ENCODE data around the gene MIA3. TPM values are rescaled to one million over a fixed set of nuclear protein-coding genes. Genes with fewer than 3 reads are reported as not detected.

The MIA3 gene
- total and polyA plus RNA-seq, 2 experiments from 2014 or later = 32.7 to 40.0 TPM

- H3K27me3 ChIP-seq (ENCODE audit: insufficient read depth) = no peaks in the 10 kb centered on the region
- no peak overlapping the region for H3K4me3 ChIP-seq
- ATAC-seq = no peak
- Mint-ChIP-seq H3K9me3 (no peaks in the 10 kb centered on the region), H3K27ac (no peak overlapping the region), H3K4me3 (no peak overlapping the region), H3K4me1 (no peaks in the 10 kb centered on the region), H3K27me3 (ENCODE audit: insufficient read depth, low read depth, poor library complexity) (no peaks in the 10 kb centered on the region), H3K36me3 (ENCODE audit: low read depth) (peaks cover 54% of the 10 kb centered on the region)
- H3K4me1 ChIP-seq (ENCODE audit: insufficient read depth) = no peaks in the 10 kb centered on the region
- no peak for DNase-seq (ENCODE audit: low spot score)
- no peak overlapping the region for H3K27ac ChIP-seq (ENCODE audit: low read depth)
- H3K4me2 ChIP-seq = no peak overlapping the region
- H3K36me3 ChIP-seq (ENCODE audit: insufficient read depth) = peaks cover 46% of the 10 kb centered on the region
- no peaks in the 10 kb centered on the region for H3K79me2 ChIP-seq (replicated peaks; ENCODE audit: insufficient read depth)
- TF ChIP-seq ZNF114 (CRISPR knock-in tag; IDR thresholded peaks at IDR 0.05) (no peak), POLR2AphosphoS5 (IDR thresholded peaks at IDR 0.05; ENCODE audit: low read depth) (no peak), STAT1 (IDR thresholded peaks at IDR 0.05; ENCODE audit: unreplicated experiment) (no peak), JUNB (IDR thresholded peaks at IDR 0.05; ENCODE audit: unreplicated experiment) (no peak), EZH2 (IDR thresholded peaks at IDR 0.05; ENCODE audit: low read depth, unreplicated experiment) (no peak), CREB1 (CRISPR knock-in tag; IDR thresholded peaks at IDR 0.05; ENCODE audit: low read depth) (no peak), EZH2phosphoT487 (IDR thresholded peaks at IDR 0.05; ENCODE audit: unreplicated experiment) (no peak), ZNF331 (CRISPR knock-in tag; IDR thresholded peaks at IDR 0.05; ENCODE audit: low read depth) (no peak), NANOG (IDR thresholded peaks at IDR 0.05; ENCODE audit: borderline replicate concordance) (no peak), CTCF (conservative IDR thresholded peaks at IDR 0.05; ENCODE audit: low read depth in 2 of 2) (no peak), REST (IDR thresholded peaks at IDR 0.05; ENCODE audit: unreplicated experiment) (no peak)
- TF ChIP-seq, protein P1, sequence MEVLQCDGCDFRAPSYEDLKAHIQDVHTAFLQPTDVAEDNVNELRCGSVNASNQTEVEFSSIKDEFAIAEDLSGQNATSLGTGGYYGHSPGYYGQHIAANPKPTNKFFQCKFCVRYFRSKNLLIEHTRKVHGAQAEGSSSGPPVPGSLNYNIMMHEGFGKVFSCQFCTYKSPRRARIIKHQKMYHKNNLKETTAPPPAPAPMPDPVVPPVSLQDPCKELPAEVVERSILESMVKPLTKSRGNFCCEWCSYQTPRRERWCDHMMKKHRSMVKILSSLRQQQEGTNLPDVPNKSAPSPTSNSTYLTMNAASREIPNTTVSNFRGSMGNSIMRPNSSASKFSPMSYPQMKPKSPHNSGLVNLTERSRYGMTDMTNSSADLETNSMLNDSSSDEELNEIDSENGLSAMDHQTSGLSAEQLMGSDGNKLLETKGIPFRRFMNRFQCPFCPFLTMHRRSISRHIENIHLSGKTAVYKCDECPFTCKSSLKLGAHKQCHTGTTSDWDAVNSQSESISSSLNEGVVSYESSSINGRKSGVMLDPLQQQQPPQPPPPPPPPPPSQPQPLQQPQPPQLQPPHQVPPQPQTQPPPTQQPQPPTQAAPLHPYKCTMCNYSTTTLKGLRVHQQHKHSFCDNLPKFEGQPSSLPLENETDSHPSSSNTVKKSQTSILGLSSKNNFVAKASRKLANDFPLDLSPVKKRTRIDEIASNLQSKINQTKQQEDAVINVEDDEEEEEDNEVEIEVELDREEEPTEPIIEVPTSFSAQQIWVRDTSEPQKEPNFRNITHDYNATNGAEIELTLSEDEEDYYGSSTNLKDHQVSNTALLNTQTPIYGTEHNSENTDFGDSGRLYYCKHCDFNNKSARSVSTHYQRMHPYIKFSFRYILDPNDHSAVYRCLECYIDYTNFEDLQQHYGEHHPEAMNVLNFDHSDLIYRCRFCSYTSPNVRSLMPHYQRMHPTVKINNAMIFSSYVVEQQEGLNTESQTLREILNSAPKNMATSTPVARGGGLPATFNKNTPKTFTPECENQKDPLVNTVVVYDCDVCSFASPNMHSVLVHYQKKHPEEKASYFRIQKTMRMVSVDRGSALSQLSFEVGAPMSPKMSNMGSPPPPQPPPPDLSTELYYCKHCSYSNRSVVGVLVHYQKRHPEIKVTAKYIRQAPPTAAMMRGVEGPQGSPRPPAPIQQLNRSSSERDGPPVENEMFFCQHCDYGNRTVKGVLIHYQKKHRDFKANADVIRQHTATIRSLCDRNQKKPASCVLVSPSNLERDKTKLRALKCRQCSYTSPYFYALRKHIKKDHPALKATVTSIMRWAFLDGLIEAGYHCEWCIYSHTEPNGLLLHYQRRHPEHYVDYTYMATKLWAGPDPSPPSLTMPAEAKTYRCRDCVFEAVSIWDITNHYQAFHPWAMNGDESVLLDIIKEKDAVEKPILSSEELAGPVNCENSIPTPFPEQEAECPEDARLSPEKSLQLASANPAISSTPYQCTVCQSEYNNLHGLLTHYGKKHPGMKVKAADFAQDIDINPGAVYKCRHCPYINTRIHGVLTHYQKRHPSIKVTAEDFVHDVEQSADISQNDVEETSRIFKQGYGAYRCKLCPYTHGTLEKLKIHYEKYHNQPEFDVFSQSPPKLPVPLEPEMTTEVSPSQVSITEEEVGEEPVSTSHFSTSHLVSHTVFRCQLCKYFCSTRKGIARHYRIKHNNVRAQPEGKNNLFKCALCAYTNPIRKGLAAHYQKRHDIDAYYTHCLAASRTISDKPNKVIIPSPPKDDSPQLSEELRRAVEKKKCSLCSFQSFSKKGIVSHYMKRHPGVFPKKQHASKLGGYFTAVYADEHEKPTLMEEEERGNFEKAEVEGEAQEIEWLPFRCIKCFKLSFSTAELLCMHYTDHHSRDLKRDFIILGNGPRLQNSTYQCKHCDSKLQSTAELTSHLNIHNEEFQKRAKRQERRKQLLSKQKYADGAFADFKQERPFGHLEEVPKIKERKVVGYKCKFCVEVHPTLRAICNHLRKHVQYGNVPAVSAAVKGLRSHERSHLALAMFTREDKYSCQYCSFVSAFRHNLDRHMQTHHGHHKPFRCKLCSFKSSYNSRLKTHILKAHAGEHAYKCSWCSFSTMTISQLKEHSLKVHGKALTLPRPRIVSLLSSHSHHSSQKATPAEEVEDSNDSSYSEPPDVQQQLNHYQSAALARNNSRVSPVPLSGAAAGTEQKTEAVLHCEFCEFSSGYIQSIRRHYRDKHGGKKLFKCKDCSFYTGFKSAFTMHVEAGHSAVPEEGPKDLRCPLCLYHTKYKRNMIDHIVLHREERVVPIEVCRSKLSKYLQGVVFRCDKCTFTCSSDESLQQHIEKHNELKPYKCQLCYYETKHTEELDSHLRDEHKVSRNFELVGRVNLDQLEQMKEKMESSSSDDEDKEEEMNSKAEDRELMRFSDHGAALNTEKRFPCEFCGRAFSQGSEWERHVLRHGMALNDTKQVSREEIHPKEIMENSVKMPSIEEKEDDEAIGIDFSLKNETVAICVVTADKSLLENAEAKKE (CRISPR knock-in tag; IDR thresholded peaks at IDR 0.05) = no peak
- TF ChIP-seq, protein P2, sequence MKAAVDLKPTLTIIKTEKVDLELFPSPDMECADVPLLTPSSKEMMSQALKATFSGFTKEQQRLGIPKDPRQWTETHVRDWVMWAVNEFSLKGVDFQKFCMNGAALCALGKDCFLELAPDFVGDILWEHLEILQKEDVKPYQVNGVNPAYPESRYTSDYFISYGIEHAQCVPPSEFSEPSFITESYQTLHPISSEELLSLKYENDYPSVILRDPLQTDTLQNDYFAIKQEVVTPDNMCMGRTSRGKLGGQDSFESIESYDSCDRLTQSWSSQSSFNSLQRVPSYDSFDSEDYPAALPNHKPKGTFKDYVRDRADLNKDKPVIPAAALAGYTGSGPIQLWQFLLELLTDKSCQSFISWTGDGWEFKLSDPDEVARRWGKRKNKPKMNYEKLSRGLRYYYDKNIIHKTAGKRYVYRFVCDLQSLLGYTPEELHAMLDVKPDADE (IDR thresholded peaks at IDR 0.05) = no peak
- no peak overlapping the region for H2AFZ ChIP-seq
- H4K20me1 ChIP-seq (replicated peaks; ENCODE audit: insufficient read depth) = peaks cover 12% of the 10 kb centered on the region
- H3F3A ChIP-seq (replicated peaks; ENCODE audit: low read depth) = no peaks in the 10 kb centered on the region
- no peaks in the 10 kb centered on the region for H3K9me2 ChIP-seq (ENCODE audit: insufficient read depth)
Observed at GRCh38 chr1:222629921-222630535, 12.1 kb downstream of the MIA3 start.
